ENCODE data around the gene ARRDC4.

DNA sequence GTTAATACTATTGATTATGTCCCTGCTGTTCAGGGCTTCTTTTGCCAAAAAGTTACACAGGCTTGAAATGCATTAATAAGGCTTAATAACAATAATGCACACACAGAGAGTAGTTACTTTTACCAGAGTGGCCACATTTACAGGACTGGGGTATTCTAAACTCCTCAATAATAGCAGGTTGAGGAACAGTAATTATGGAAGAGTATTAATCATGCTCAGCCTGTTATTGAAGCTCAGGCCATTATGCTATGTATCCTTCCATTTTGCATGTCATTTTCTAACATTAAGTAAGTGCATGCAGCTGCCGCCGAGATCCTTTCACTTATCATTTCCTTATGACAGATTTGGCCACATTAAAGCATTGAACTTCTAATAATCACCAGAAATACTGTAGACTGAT, 5.7 kb downstream of the ARRDC4 start:
- TF ChIP-seq, protein P1, sequence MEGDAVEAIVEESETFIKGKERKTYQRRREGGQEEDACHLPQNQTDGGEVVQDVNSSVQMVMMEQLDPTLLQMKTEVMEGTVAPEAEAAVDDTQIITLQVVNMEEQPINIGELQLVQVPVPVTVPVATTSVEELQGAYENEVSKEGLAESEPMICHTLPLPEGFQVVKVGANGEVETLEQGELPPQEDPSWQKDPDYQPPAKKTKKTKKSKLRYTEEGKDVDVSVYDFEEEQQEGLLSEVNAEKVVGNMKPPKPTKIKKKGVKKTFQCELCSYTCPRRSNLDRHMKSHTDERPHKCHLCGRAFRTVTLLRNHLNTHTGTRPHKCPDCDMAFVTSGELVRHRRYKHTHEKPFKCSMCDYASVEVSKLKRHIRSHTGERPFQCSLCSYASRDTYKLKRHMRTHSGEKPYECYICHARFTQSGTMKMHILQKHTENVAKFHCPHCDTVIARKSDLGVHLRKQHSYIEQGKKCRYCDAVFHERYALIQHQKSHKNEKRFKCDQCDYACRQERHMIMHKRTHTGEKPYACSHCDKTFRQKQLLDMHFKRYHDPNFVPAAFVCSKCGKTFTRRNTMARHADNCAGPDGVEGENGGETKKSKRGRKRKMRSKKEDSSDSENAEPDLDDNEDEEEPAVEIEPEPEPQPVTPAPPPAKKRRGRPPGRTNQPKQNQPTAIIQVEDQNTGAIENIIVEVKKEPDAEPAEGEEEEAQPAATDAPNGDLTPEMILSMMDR (IDR thresholded peaks at IDR 0.05; ENCODE audit: insufficient read depth, low read length, poor library complexity, severe bottlenecking), result no peak
- no peak for TF ChIP-seq EZH2phosphoT487 (conservative IDR thresholded peaks at IDR 0.05; ENCODE audit: low read length)
